Measurements from ENCODE around the gene ITGBL1.

ITGBL1 gene

GRCh38 chr13:101614491-101614890 lies 162.0 kb downstream of the ITGBL1 start:
- no peak overlapping the region for H3K4me3 Mint-ChIP-seq
- TF ChIP-seq CTCF (IDR thresholded peaks at IDR 0.05): no peak
- H3K27ac Mint-ChIP-seq: no peak overlapping the region
- no peak for DNase-seq
- no peaks in the 10 kb centered on the region for H3K4me1 Mint-ChIP-seq
- H3K27me3 Mint-ChIP-seq (ENCODE audit: low read depth, poor library complexity): peaks cover 3% of the 10 kb centered on the region
- H3K36me3 Mint-ChIP-seq (ENCODE audit: low read depth): no peaks in the 10 kb centered on the region
- H3K9me3 Mint-ChIP-seq: no peaks in the 10 kb centered on the region

- Mint-ChIP-seq H3K9me3 (no peaks in the 10 kb centered on the region), H3K36me3 (ENCODE audit: low read depth) (no peaks in the 10 kb centered on the region), H3K27me3 (ENCODE audit: low read depth, poor library complexity) (no peaks in the 10 kb centered on the region)
Measured at GRCh38 chr13:101618440-101619187, 166.1 kb downstream of the ITGBL1 start.

GRCh38 chr13:101621099-101621498 lies 168.6 kb downstream of the ITGBL1 start:
- Mint-ChIP-seq H3K27ac (no peak overlapping the region), H3K4me1 (peaks cover 23% of the 10 kb centered on the region), H3K27me3 (ENCODE audit: low read depth, poor library complexity) (no peaks in the 10 kb centered on the region), H3K36me3 (ENCODE audit: low read depth) (no peaks in the 10 kb centered on the region), H3K4me3 (no peak overlapping the region), H3K9me3 (no peaks in the 10 kb centered on the region)
- TF ChIP-seq CTCF (IDR thresholded peaks at IDR 0.05): no peak
- no peak for DNase-seq

More at GRCh38 chr13:101618440-101619187, 166.1 kb downstream of the ITGBL1 start:
- DNase-seq: no peak
- no peak overlapping the region for H3K4me3 Mint-ChIP-seq
- TF ChIP-seq CTCF (IDR thresholded peaks at IDR 0.05): no peak
- no peak overlapping the region for H3K27ac Mint-ChIP-seq
- H3K4me1 Mint-ChIP-seq: peaks cover 10% of the 10 kb centered on the region

- DNase-seq: no peak
- no peaks in the 10 kb centered on the region for H3K36me3 Mint-ChIP-seq (ENCODE audit: low read depth)
- H3K4me3 Mint-ChIP-seq: no peak overlapping the region
- peak overlapping the region; percentile 93 for H3K27ac Mint-ChIP-seq
- peaks cover 28% of the 10 kb centered on the region for H3K4me1 Mint-ChIP-seq
- H3K27me3 Mint-ChIP-seq (ENCODE audit: low read depth, poor library complexity): no peaks in the 10 kb centered on the region
- H3K9me3 Mint-ChIP-seq: no peaks in the 10 kb centered on the region
- TF ChIP-seq CTCF (IDR thresholded peaks at IDR 0.05): no peak
Measured at GRCh38 chr13:101623470-101624209, 171.2 kb downstream of the ITGBL1 start.

- Mint-ChIP-seq H3K27ac (peak overlapping the region; percentile 82), H3K9me3 (no peaks in the 10 kb centered on the region), H3K36me3 (ENCODE audit: low read depth) (no peaks in the 10 kb centered on the region), H3K27me3 (ENCODE audit: low read depth, poor library complexity) (no peaks in the 10 kb centered on the region), H3K4me3 (no peak overlapping the region), H3K4me1 (peaks cover 28% of the 10 kb centered on the region)
- no peak for TF ChIP-seq CTCF (IDR thresholded peaks at IDR 0.05)
- no peak for DNase-seq
Measured at GRCh38 chr13:101624210-101624922, 171.9 kb downstream of the ITGBL1 start.

Measured in nephron progenitor cell (in vitro differentiated cells).